ENCODE data around the gene PWWP2B. TPM values are rescaled to one million over a fixed set of nuclear protein-coding genes. Genes with fewer than 3 reads are reported as not detected.

PWWP2B gene
- total RNA-seq, 4 donors from 2014 or later = 45.9 to 129 (median 61.2) TPM

- Histone ChIP-seq H3K36me3 (peaks cover 0 to 7% (median 2%) of the 10 kb centered on the region in 4 donors), H3K9me3 (no peaks in the 10 kb centered on the region), H3K27me3 (no peaks in the 10 kb centered on the region), H3K27ac (peak overlapping the region; percentile 90 to 98 (median 96)), H3K4me3 (no peak overlapping the region), H3K4me1 (peaks cover 37 to 75% (median 72%) of the 10 kb centered on the region in 4 donors)
- no peak for TF ChIP-seq EP300 (IDR thresholded peaks at IDR 0.05; ENCODE audit: low read depth)
- TF ChIP-seq, protein P1, sequence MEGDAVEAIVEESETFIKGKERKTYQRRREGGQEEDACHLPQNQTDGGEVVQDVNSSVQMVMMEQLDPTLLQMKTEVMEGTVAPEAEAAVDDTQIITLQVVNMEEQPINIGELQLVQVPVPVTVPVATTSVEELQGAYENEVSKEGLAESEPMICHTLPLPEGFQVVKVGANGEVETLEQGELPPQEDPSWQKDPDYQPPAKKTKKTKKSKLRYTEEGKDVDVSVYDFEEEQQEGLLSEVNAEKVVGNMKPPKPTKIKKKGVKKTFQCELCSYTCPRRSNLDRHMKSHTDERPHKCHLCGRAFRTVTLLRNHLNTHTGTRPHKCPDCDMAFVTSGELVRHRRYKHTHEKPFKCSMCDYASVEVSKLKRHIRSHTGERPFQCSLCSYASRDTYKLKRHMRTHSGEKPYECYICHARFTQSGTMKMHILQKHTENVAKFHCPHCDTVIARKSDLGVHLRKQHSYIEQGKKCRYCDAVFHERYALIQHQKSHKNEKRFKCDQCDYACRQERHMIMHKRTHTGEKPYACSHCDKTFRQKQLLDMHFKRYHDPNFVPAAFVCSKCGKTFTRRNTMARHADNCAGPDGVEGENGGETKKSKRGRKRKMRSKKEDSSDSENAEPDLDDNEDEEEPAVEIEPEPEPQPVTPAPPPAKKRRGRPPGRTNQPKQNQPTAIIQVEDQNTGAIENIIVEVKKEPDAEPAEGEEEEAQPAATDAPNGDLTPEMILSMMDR (IDR thresholded peaks at IDR 0.05) = no peak
- TF ChIP-seq POLR2AphosphoS5 (IDR thresholded peaks at IDR 0.05) = no peak
- TF ChIP-seq POLR2A (IDR thresholded peaks at IDR 0.05) = no peak
- in situ Hi-C loops (cut with MboI; ENCODE audit: low pct_ligation_motif_present in 1 of 4, low pct_unique_long_range_greater_than_20kb in 1 of 4, low sequenced_read_pairs in 3 of 4) (no loop called here), intact Hi-C loops (cut with DNase I; ENCODE audit: low total_unique reads) (no loop called here)
- no peak for DNase-seq
- 64% methylated on average over 8 of the region's 9 CpGs; no CpG with 5 or more reads in 1 of the 2 donors for WGBS, 2 donors (ENCODE audit: low coverage in 1 of 2)
These were observed 3.1 kb downstream of the PWWP2B start for GRCh38 chr10:132400041-132400546.

DNA sequence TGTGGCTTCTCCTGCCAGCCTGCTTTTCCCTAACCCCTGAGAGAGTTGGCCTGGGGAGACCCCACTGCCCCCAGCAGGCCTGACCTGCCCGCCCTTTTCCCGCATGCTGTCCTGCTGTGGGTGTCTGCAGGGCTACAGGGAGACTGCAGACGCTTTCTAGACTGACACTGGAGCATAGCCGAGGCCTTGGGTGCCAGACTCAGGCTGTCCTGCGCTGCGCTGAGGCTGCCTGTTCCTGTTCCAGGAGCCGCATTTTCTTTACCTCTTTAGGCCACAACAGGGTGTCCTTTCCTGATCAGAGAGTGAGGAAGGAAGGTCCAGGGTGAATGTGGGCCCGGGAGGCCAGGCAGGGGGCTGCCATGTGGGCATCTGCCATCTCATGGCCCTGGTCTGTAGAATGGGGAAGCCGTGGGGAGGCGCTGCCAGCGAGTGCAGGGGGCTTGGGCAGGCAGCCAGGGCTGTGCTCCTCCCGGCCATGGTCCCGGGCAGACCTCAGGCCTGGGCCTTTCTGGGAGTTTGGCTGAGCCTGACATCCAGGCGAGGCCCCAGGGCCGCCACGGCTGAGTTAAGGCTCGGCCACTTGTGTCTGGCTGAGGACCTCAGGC lies 3.6 kb downstream of the PWWP2B start:
- intact Hi-C loops (cut with DNase I; ENCODE audit: low total_unique reads) (no loop called here), in situ Hi-C loops (cut with MboI; ENCODE audit: low pct_ligation_motif_present in 1 of 4, low pct_unique_long_range_greater_than_20kb in 1 of 4, low sequenced_read_pairs in 3 of 4) (no loop called here)
- Histone ChIP-seq H3K36me3 (peaks cover 0 to 12% (median 5%) of the 10 kb centered on the region in 4 donors), H3K9me3 (no peaks in the 10 kb centered on the region), H3K4me3 (no peak overlapping the region), H3K27ac (peak overlapping the region; percentile 90 to 98 (median 96)), H3K4me1 (peaks cover 37 to 69% (median 67%) of the 10 kb centered on the region in 4 donors), H3K27me3 (no peaks in the 10 kb centered on the region)
- peak; percentile 15 for DNase-seq
- TF ChIP-seq POLR2AphosphoS5 (IDR thresholded peaks at IDR 0.05) (no peak), EP300 (IDR thresholded peaks at IDR 0.05; ENCODE audit: low read depth) (no peak), POLR2A (IDR thresholded peaks at IDR 0.05) (no peak)
- TF ChIP-seq, protein P1 (IDR thresholded peaks at IDR 0.05) = no peak
- 65% methylated on average over 13 of the region's 17 CpGs; no CpG with 5 or more reads in 1 of the 2 donors for WGBS, 2 donors (ENCODE audit: low coverage in 1 of 2)

DNA sequence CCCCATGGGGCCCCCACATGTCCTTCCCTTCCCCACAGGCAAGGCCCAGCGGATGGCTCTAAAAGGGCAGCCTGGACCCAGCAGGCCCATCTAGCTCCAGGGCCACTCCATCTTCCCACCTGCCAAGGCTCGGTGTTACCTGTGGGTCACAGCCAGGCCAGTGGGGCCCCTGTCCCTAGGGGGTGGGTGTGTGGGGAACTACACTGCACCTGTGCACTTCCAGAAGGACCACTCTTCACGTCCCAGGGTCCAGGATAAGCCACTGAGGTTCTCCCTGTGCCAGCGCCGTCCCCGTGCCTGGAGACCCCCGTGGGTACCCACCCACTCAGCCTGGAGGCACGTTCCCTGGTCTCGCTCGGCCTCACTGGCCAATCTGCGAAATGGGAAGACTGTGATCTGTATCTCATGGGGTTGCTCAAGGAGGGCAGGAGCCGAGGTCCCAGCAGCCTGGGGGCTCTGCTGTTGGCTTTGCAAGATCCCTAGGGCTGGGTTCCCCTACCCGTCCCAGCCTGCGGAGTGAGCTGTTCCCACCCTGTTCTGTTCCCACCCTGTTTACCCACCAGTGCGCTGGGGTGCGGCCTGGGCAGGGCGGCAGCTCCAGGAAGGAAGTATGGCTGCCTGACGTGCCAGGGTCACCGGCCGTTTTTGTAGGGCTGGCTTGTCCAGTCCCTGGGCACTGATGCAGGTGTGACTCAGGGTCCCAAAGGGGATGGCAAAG lies 4.6 kb downstream of the PWWP2B start:
- TF ChIP-seq EP300 (IDR thresholded peaks at IDR 0.05; ENCODE audit: low read depth) (peak; percentile 82), POLR2A (IDR thresholded peaks at IDR 0.05) (peak; percentile 77), POLR2AphosphoS5 (IDR thresholded peaks at IDR 0.05) (peak; percentile 40 to 82 (median 70))
- TF ChIP-seq, protein P1 (IDR thresholded peaks at IDR 0.05) = no peak
- Histone ChIP-seq H3K36me3 (peaks cover 0 to 20% (median 6%) of the 10 kb centered on the region in 4 donors), H3K4me1 (peaks cover 37 to 70% (median 63%) of the 10 kb centered on the region in 4 donors), H3K27me3 (no peaks in the 10 kb centered on the region), H3K9me3 (no peaks in the 10 kb centered on the region), H3K4me3 (no peak overlapping the region), H3K27ac (peak overlapping the region; percentile 90 to 98 (median 96))
- in situ Hi-C loops (cut with MboI; ENCODE audit: low pct_ligation_motif_present in 1 of 4, low pct_unique_long_range_greater_than_20kb in 1 of 4, low sequenced_read_pairs in 3 of 4) (no loop called here), intact Hi-C loops (cut with DNase I; ENCODE audit: low total_unique reads) (no loop called here)
- WGBS, 2 donors (ENCODE audit: low coverage in 1 of 2) = 52% methylated on average over 16 of the region's 20 CpGs; no CpG with 5 or more reads in 1 of the 2 donors
- peak; percentile 89 for DNase-seq

DNA sequence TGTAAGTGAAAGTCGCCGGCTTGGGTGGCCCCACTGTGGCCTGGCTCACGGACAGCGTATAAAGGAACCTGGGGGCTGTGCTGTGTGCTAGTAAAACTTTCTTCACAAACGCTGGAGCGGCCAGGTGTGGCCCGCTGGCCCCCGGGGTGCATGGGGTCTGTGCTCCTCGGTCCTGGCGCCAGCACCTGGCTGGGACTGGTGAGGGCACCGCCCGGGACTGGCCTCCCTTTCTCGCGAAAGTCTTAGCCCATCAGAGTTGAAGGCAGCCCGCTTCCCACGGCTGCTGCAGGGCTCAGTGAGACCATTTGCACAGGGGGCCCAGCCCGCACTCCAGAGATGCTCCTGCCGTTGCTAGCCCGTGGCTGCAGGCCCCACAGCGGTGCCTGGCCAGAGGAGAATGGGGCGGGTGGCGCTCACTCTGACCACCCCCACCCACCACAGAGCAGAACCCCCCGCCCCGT lies 5.8 kb downstream of the PWWP2B start:
- intact Hi-C loops (cut with DNase I; ENCODE audit: low total_unique reads) (no loop called here), in situ Hi-C loops (cut with MboI; ENCODE audit: low pct_ligation_motif_present in 1 of 4, low pct_unique_long_range_greater_than_20kb in 1 of 4, low sequenced_read_pairs in 3 of 4) (no loop called here)
- peaks cover 47 to 81% (median 72%) of the 10 kb centered on the region in 4 donors for H3K4me1 ChIP-seq
- WGBS, 2 donors (ENCODE audit: low coverage in 1 of 2) = 83% methylated on average over 24 of the region's 24 CpGs; no CpG with 5 or more reads in 1 of the 2 donors
- H3K27me3 ChIP-seq = no peaks in the 10 kb centered on the region
- H3K9me3 ChIP-seq = no peaks in the 10 kb centered on the region
- TF ChIP-seq POLR2AphosphoS5 (IDR thresholded peaks at IDR 0.05) (no peak), EP300 (IDR thresholded peaks at IDR 0.05; ENCODE audit: low read depth) (no peak)
- TF ChIP-seq, protein P1 (IDR thresholded peaks at IDR 0.05) = no peak
- DNase-seq = no peak
- H3K36me3 ChIP-seq = peaks cover 0 to 21% (median 6%) of the 10 kb centered on the region in 4 donors
- H3K4me3 ChIP-seq = no peak overlapping the region
- peak overlapping the region; percentile 90 to 98 (median 96) for H3K27ac ChIP-seq
